Panc1 (cell line): ENCODE measurements around the gene PADI1. TPM values are rescaled to one million over a fixed set of nuclear protein-coding genes. Genes with fewer than 3 reads are reported as not detected.

ENCODE experiments used
- ATAC-seq: fragments of 200-7000 bp; cut with Tn5 transposase; 2 replicates; pipeline ENCODE4 v1.9.1; 2020; ENCODE audit warnings: mild to moderate bottlenecking, moderate library complexity
- BruUV-seq: library from RNA; stranded (reverse); fragments of 400-500 nt; replicated peaks from 2 replicates; lab custom pipeline; 2021; lab: Mats Ljungman, UMichigan
- CTCF ChIA-PET: fragments of 300-600 bp; sonication (Branson Sonifier 250); formaldehyde crosslinking; loops from one replicate; lab custom pipeline; 2022; ENCODE audit warnings: antibody characterized with exemption; lab: Charles Lee
- POLR2A ChIA-PET: fragments of 300-600 bp; sonication (Branson Sonifier 250); formaldehyde crosslinking; loops from one replicate; lab custom pipeline; 2022; ENCODE audit warnings: antibody characterized with exemption; lab: Charles Lee
- DNase-seq: peaks from one replicate; pipeline ENCODE4 v3.0.0-alpha.2; 2010; ENCODE audit warnings: low read depth, low spot score
- H3K27ac ChIP-seq: 2 replicates; pipeline ENCODE4 v1.5.1; 2011; ENCODE audit warnings: mild to moderate bottlenecking, low read length, inconsistent platforms
- H3K27me3 ChIP-seq: fragments of 200-500 bp; sonication (Bioruptor generic); 2 replicates; pipeline ENCODE4 v1.6.0; 2014; ENCODE audit warnings: low read length, inconsistent platforms; ENCODE audit not compliant: control insufficient read depth, insufficient read depth
- H3K36me3 ChIP-seq: fragments of 200-500 bp; sonication (Bioruptor generic); 2 replicates; pipeline ENCODE4 v1.5.1; 2014; ENCODE audit warnings: inconsistent platforms, mild to moderate bottlenecking, low read length, moderate library complexity; ENCODE audit not compliant: control insufficient read depth, insufficient read depth
- H3K4me1 ChIP-seq: 2 replicates; pipeline ENCODE4 v1.5.1; 2011; ENCODE audit warnings: inconsistent platforms, mild to moderate bottlenecking, low read length, moderate library complexity; ENCODE audit not compliant: control insufficient read depth, insufficient read depth
- H3K4me3 ChIP-seq, 2 experiments: 2 replicates each; pipeline ENCODE4 v1.5.1; 2011 to 2012; ENCODE audit warnings: low read depth in 2 of 2, low read length in 2 of 2, mild to moderate bottlenecking in 2 of 2, inconsistent platforms in 1 of 2, moderate library complexity in 1 of 2
- H3K9me3 ChIP-seq: fragments of 200-500 bp; sonication (Bioruptor generic); 2 replicates; pipeline ENCODE4 v1.5.1; 2014; ENCODE audit warnings: low read depth, mild to moderate bottlenecking, inconsistent platforms, low read length, moderate library complexity; ENCODE audit not compliant: control insufficient read depth, insufficient read depth
- POLR2AphosphoS5 ChIP-seq: IDR thresholded peaks from 2 replicates; pipeline ENCODE4 v1.6.1; 2012; ENCODE audit warnings: mild to moderate bottlenecking, low read depth, low read length, moderate library complexity
- REST ChIP-seq, 2 experiments: IDR thresholded peaks; 2 replicates each; pipeline ENCODE4 v1.6.1; 2011 to 2012; ENCODE audit warnings: low read depth in 2 of 2, control low read depth in 1 of 2, low read length in 1 of 2, mild to moderate bottlenecking in 1 of 2, moderate library complexity in 1 of 2; ENCODE audit not compliant: insufficient read depth in 1 of 2
- SIN3A ChIP-seq: IDR thresholded peaks from 2 replicates; pipeline ENCODE4 v1.6.1; 2012; ENCODE audit warnings: low read depth, mild to moderate bottlenecking, low read length, moderate library complexity, borderline replicate concordance; ENCODE audit not compliant: insufficient read depth
- TCF7L2 ChIP-seq: IDR thresholded peaks from 2 replicates; pipeline ENCODE4 v1.6.1; 2011; ENCODE audit warnings: mild to moderate bottlenecking, low read depth, low read length, inconsistent platforms
- in situ Hi-C: cut with HindIII; loops from 2 replicates; pipeline ENCODE4 v1.10.0; 2016; ENCODE audit warnings: low sequenced_read_pairs, low pct_unique_long_range_greater_than_20kb
- intact Hi-C: fragments of 100-400 bp; cut with micrococcal nuclease; formaldehyde crosslinking; loops from one replicate; pipeline ENCODE4 v1.10.0; 2022; ENCODE audit not compliant: unreplicated experiment
- total RNA-seq: library from RNA; stranded (reverse); gene quantifications from one replicate; pipeline ENCODE4 v1.2.1, GENCODE V29; 2021; ENCODE audit not compliant: unreplicated experiment
- TF ChIP-seq, protein P1 (sequence below): fragments of 450-650 bp; IDR thresholded peaks from 2 replicates; pipeline ENCODE4 v1.5.1; 2017; ENCODE audit warnings: mild to moderate bottlenecking

The PADI1 gene
- total RNA-seq, 1 experiment from 2014 or later = 2.3 TPM

- no peaks in the 10 kb centered on the region for H3K27me3 ChIP-seq
- in situ Hi-C loops = no loop called here
- ATAC-seq = no peak
- no peaks in the 10 kb centered on the region for H3K36me3 ChIP-seq
- TF ChIP-seq REST (IDR thresholded peaks at IDR 0.05; ENCODE audit: insufficient read depth in 1 of 2, low read depth in 2 of 2, low read length in 1 of 2) = no peak
- no peak for TF ChIP-seq TCF7L2
- TF ChIP-seq, protein P1, sequence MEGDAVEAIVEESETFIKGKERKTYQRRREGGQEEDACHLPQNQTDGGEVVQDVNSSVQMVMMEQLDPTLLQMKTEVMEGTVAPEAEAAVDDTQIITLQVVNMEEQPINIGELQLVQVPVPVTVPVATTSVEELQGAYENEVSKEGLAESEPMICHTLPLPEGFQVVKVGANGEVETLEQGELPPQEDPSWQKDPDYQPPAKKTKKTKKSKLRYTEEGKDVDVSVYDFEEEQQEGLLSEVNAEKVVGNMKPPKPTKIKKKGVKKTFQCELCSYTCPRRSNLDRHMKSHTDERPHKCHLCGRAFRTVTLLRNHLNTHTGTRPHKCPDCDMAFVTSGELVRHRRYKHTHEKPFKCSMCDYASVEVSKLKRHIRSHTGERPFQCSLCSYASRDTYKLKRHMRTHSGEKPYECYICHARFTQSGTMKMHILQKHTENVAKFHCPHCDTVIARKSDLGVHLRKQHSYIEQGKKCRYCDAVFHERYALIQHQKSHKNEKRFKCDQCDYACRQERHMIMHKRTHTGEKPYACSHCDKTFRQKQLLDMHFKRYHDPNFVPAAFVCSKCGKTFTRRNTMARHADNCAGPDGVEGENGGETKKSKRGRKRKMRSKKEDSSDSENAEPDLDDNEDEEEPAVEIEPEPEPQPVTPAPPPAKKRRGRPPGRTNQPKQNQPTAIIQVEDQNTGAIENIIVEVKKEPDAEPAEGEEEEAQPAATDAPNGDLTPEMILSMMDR = no peak
- TF ChIP-seq POLR2AphosphoS5 = no peak
- no peak for TF ChIP-seq SIN3A
- H3K4me1 ChIP-seq = peaks cover 38% of the 10 kb centered on the region
- H3K9me3 ChIP-seq = peaks cover 9% of the 10 kb centered on the region; the same call in 1 of the 2 replicates
- H3K4me3 ChIP-seq = no peak overlapping the region
- ChIA-PET POLR2A (no interaction called here), CTCF (no interaction called here)
- intact Hi-C loops = no loop called here
- no peak for DNase-seq
- no TSS peak for BruUV-seq
- H3K27ac ChIP-seq = peak overlapping the region; percentile 89; the same call in 1 of the 2 replicates
Observed at GRCh38 chr1:17191990-17192242, 13.0 kb upstream of the PADI1 start.

DNA sequence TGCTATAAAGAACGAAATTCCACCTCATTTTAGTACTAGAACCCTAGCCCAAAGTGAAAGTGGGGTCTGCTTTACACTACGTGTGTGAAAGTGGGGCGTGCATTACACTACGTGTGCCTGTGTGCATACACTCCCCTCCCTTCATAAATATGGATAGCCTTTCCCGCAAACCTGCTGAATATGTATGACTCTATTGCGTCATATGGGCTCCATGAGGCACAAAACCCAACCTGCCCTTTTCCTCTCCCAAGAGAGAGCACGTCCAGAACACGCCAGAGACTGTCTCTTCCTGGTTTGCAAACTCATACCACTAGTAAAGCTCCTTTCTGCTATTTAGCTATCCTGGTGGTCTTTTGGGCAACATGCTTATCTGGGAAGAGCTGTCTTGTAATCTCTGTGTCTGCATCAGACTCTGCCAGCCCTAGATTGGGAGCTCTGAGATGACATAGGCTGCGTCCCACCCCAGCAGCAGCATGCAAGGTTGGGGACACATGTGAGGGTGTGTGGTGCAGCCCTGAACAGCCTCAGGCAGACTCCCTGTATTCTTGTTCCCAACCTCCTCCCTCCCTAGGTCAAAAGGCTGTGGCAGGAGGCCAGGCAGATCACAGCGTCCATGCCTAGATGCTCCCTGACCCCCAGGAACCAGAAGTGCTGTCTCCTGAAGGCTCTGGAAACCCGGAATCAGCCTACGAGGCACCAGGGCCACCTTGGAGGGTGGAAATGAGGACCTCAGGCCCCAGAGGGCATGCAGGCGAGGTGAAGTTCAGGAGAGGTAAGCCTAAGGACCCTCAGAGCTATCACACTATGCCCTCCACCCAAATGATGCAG, 12.3 kb upstream of the PADI1 start:
- Histone ChIP-seq H3K4me1 (peaks cover 33% of the 10 kb centered on the region), H3K4me3 (no peak overlapping the region), H3K9me3 (peaks cover 9% of the 10 kb centered on the region; the same call in 1 of the 2 replicates), H3K27me3 (no peaks in the 10 kb centered on the region), H3K27ac (peak overlapping the region; percentile 89), H3K36me3 (no peaks in the 10 kb centered on the region)
- DNase-seq (no peak), ATAC-seq (peak; percentile 28)
- POLR2A ChIA-PET = no interaction called here
- BruUV-seq = no TSS peak
- CTCF ChIA-PET = no interaction called here
- in situ Hi-C loops (no loop called here), intact Hi-C loops (no loop called here)
- TF ChIP-seq TCF7L2 (no peak), POLR2AphosphoS5 (no peak), REST (IDR thresholded peaks at IDR 0.05; ENCODE audit: insufficient read depth in 1 of 2, low read depth in 2 of 2, low read length in 1 of 2) (no peak), SIN3A (no peak)
- TF ChIP-seq, protein P1 = no peak
